ENCODE measurements around the gene RIN1. TPM values are rescaled to one million over a fixed set of nuclear protein-coding genes. Genes with fewer than 3 reads are reported as not detected.

The RIN1 gene
- polyA plus RNA-seq, 3 donors, result 6.1 to 15.4 (median 7.6) TPM

GRCh38 chr11:66282468-66283455, 53.5 kb downstream of the RIN1 start:
- no peak overlapping the region for H3K4me3 ChIP-seq (replicated peaks in 1 of 3; ENCODE audit: low read depth in 2 of 3, low read length in 3 of 3)

More at GRCh38 chr11:66282468-66283455, 53.5 kb downstream of the RIN1 start:
- no peak overlapping the region for H2AFZ ChIP-seq (ENCODE audit: insufficient read depth, low read depth, low read length, poor library complexity, severe bottlenecking)
- peaks cover 21 to 26% (median 24%) of the 10 kb centered on the region in 3 donors for H3K27me3 Mint-ChIP-seq (ENCODE audit: low read depth in 3 of 3)
- no peaks in the 10 kb centered on the region for H3K79me2 ChIP-seq (ENCODE audit: insufficient read depth, low read length)
- peaks cover 41% of the 10 kb centered on the region for H4K20me1 ChIP-seq (ENCODE audit: insufficient read depth, low read length)
- H3K9me3 ChIP-seq (replicated peaks in 1 of 2; ENCODE audit: control insufficient read depth in 1 of 2, insufficient read depth in 1 of 2, low read length in 2 of 2), result no peaks in the 10 kb centered on the region
- no peak overlapping the region for H3K4me2 ChIP-seq (replicated peaks; ENCODE audit: extremely low read depth, low read length, poor library complexity, severe bottlenecking)
- H3K4me3 Mint-ChIP-seq, result no peak overlapping the region
- peaks cover 3 to 14% of the 10 kb centered on the region in 2 donors for H3K36me3 ChIP-seq (replicated peaks in 1 of 2; ENCODE audit: control insufficient read depth in 1 of 2, insufficient read depth in 2 of 2, low read length in 2 of 2)
- H3K4me1 ChIP-seq (ENCODE audit: control insufficient read depth in 1 of 2, insufficient read depth in 2 of 2, low read length in 2 of 2), result peaks cover 15 to 28% of the 10 kb centered on the region in 2 donors
- H3K27ac ChIP-seq (ENCODE audit: low read depth in 1 of 2, low read length in 2 of 2), result no peak overlapping the region
- intact Hi-C loops (cut with micrococcal nuclease), result loop anchor here (2.0 kb wide), 1 partner anchor 60 kb away; no protein-coding TSS in a partner anchor
- H3K4me1 Mint-ChIP-seq, result peaks cover 26% of the 10 kb centered on the region
- peak; percentile 96 for TF ChIP-seq CTCF (IDR thresholded peaks at IDR 0.05)
- 8% methylated on average over 25 of the region's 35 CpGs for WGBS (ENCODE audit: insufficient coverage)
- H3K9me3 Mint-ChIP-seq, result peaks cover 0 to 7% (median 2%) of the 10 kb centered on the region in 7 donors
- peaks cover 3 to 18% of the 10 kb centered on the region in 2 donors for H3K27me3 ChIP-seq (ENCODE audit: control insufficient read depth in 2 of 2, insufficient read depth in 2 of 2, low read length in 2 of 2)
- H3K36me3 Mint-ChIP-seq, result peaks cover 10 to 17% of the 10 kb centered on the region in 2 donors
- no peak overlapping the region for H3K9ac ChIP-seq (ENCODE audit: insufficient read depth, low read length, poor library complexity, severe bottlenecking)
- DNase-seq, result peak; percentile 98 to 99 (median 98)
- peak overlapping the region in 2 of 7 donors; percentile 70 for H3K27ac Mint-ChIP-seq

Small RNA genes within 50 kb of the gene (small RNA-seq; reads per million reads assigned to genes)
- not detected for gene RF00017 (ENCODE audit: insufficient read length, low read depth)

Other genes with a start within 250 kb of the RIN1 start
- gene KLC2, start 78.7 kb downstream of the RIN1 start, polyA plus RNA-seq, result 1 to 10 TPM in 1 of 3 donors, under 1 TPM in 2; 0.67 to 2.9 (median 0.90) TPM
- gene RAB1B, start 67.8 kb downstream of the RIN1 start, polyA plus RNA-seq, result 10 to 100 TPM; 17.9 to 90.5 (median 18.8) TPM
- gene CNIH2, start 58.3 kb downstream of the RIN1 start, polyA plus RNA-seq, result 1 to 10 TPM in 1 of 3 donors, not detected in 2; 1.2 TPM
- 10 to 100 TPM; 50.0 to 81.1 (median 63.8) TPM for gene YIF1A, start 47.3 kb downstream of the RIN1 start, polyA plus RNA-seq
- gene TMEM151A, start 44.5 kb downstream of the RIN1 start, polyA plus RNA-seq, result not detected
- gene CD248, start 19.4 kb downstream of the RIN1 start, polyA plus RNA-seq, result under 1 TPM in 2 of 3 donors, not detected in 1; 0.05 to 0.13 TPM
- 10 to 100 TPM; 49.0 to 65.2 (median 62.0) TPM for gene BRMS1, start 8.7 kb upstream of the RIN1 start, polyA plus RNA-seq
- gene B4GAT1, start 11.2 kb upstream of the RIN1 start, polyA plus RNA-seq, result 1 to 10 TPM in 2 of 3 donors, under 1 TPM in 1; 0.75 to 1.7 (median 1.7) TPM
- 1 to 10 TPM in 1 of 3 donors, under 1 TPM in 1, not detected in 1; 0.11 to 1.3 TPM for gene SLC29A2, start 35.3 kb upstream of the RIN1 start, polyA plus RNA-seq
- gene NPAS4, start 84.6 kb upstream of the RIN1 start, polyA plus RNA-seq, result not detected
- gene MRPL11, start 102.4 kb upstream of the RIN1 start, polyA plus RNA-seq, result 10 to 100 TPM; 14.7 to 64.6 (median 59.6) TPM
- 10 to 100 TPM; 11.3 to 13.2 (median 12.6) TPM for gene PELI3, start 130.5 kb upstream of the RIN1 start, polyA plus RNA-seq
- 10 to 100 TPM; 22.4 to 37.0 (median 26.7) TPM for gene DPP3, start 144.0 kb upstream of the RIN1 start, polyA plus RNA-seq
- gene BBS1, start 174.2 kb upstream of the RIN1 start, polyA plus RNA-seq, result 1 to 10 TPM; 1.3 to 8.5 (median 3.5) TPM
- gene ZDHHC24, start 209.6 kb upstream of the RIN1 start, polyA plus RNA-seq, result 10 to 100 TPM; 10.9 to 14.0 (median 11.9) TPM
- not detected for gene ACTN3, start 210.5 kb upstream of the RIN1 start, polyA plus RNA-seq
- gene CTSF, start 232.2 kb upstream of the RIN1 start, polyA plus RNA-seq, result 1 to 10 TPM; 1.5 to 3.5 (median 2.3) TPM

Measured in CD14-positive monocyte (primary cell).